ENCODE results near the gene TSSK6. TPM values are rescaled to one million over a fixed set of nuclear protein-coding genes. Genes with fewer than 3 reads are reported as not detected.
"Not testable (repeated sequence)": the region's sequence is repeated elsewhere in the genome, so short reads cannot be mapped to it uniquely, and the experiment has no call there.

The TSSK6 gene
- polyA plus RNA-seq, 1 donor = 0.56 TPM

DNA sequence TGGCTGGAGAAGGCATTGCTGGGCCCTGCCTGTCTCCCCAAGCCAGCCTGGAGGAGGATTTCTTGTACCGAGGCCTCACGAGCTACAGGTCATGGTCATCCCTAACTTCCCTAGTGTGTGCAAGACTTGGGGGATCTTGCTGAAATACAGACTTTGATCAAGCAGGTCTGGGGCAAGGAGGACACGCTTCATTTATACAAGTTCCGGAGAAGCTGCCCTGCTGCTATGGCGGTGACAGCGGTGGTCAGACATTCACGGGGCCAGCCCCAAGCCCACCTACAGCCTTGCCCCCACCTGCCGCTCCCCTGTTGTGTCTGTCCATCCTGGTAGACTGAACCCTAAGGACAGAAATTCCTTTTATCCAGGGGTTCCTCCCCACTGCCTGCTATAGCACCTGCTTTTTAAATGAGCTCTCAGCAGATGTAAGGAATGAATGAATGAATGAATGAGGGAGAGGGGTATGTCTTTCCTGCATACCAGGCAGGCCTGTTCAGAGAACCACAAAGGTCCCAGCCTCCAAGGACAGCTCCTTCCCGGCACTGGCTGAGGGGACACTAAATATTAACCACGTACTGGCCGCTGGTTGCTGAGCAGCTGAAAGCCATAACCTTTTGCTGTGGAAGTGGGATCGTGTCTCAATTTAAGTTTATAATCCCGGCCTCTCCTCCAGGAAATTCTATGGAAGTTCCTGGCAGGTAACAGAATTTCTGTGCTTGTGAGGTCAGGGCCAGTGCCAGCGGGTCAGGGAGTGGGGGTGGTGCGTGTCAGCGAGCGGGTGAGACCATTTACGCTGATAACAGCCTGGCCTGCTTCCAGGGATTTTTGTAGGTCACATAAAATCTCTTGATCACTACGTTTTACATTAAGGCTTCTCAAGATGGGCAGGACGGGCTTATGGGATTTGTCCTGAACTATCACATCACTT lies 27.1 kb downstream of the TSSK6 start:
- DNase-seq (ENCODE audit: low read depth) = no peak

DNA sequence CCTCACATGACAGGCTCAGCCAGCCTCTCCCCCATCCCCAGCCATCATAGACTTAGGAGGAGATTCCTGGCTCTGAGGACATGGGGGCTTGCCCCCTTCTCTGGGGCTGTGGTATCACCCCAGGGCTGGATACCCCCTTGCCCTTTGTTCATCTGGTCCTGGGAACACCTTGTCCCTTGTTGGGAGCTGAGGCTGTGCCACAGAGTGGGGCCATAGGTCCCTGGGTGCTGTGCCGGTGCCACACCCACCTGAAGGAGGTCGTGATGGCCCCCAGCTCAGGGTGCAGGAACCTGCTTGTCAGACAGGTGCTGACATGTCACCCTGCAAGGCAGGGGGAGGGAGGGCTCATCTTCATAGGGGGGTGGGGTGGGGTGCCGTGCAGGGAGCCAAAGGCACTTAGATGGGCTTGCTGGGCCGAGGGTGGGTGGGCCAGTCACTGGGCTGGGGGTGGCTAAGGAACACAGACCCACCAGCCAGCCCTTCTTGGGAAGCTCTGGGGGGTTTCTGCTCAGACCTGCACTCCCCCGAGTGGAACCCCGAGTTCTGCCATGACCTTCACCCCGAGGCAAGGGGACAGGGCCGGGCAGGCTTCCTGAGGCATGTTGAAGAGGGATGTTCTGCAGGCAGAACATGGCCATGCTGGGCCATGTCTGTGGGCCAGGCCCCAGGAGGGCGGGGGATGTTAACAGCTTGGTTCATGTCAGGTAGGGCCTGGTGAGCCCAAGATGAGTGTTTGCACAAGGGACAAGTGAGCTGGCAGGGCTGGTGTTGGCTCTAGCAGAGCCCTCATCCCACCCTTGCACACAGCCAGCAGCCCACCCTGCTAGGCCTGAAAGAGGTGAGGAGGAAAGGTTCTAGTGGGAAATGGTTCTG lies 28.0 kb downstream of the TSSK6 start:
- no peak for DNase-seq (ENCODE audit: low read depth)

DNA sequence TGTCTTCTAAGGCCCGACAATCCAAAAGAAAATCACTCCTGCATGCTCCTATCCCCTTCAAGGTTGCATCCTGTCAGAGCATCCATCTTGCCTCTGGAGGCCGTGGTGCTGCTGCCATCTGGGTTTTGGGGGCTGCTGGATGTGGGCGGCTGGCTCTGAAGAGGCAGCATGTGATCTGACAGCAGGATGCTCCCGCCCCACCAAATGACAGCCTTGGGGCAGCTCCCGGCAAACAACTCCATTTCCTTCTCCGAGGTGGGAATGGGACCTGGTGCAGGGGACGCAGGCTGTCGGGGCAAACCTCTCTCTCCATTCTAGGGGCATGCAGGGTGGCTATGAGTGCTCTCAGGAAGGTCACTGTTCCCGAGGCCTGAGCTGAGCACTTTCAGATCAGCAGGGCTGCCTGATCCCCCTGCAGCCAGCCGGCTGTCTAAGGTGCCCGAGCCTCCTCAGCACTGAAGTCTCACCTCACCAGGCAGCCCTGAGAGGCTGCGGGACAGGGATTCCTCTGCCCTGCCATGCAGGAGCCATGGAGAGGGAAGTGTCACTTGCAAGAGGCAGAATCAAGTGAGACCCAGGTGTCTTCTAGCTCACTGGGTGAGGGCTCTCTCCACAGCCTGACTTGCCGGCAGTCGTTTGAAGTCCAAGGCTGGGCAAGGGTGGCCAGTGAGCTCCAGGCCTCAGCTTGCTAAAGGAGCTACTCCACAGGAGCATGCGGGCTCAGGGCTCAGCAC lies 28.8 kb downstream of the TSSK6 start:
- DNase-seq (ENCODE audit: low read depth) = no peak

DNA sequence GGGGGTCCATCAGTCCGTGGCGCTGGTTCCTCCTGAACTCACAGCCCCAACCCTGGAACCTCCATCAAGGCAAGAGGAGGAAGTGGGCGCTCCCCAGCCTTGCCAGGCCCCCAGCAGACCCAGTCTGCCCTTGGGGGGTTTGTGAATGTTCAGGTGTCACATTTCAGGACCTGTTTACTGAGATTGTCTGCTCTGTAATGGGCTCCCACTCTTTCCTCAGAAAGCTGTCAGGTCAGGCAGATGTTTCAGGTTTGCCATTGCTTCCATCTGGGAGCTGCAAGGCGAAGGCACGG lies 29.4 kb downstream of the TSSK6 start:
- DNase-seq (ENCODE audit: low read depth) = no peak

DNA sequence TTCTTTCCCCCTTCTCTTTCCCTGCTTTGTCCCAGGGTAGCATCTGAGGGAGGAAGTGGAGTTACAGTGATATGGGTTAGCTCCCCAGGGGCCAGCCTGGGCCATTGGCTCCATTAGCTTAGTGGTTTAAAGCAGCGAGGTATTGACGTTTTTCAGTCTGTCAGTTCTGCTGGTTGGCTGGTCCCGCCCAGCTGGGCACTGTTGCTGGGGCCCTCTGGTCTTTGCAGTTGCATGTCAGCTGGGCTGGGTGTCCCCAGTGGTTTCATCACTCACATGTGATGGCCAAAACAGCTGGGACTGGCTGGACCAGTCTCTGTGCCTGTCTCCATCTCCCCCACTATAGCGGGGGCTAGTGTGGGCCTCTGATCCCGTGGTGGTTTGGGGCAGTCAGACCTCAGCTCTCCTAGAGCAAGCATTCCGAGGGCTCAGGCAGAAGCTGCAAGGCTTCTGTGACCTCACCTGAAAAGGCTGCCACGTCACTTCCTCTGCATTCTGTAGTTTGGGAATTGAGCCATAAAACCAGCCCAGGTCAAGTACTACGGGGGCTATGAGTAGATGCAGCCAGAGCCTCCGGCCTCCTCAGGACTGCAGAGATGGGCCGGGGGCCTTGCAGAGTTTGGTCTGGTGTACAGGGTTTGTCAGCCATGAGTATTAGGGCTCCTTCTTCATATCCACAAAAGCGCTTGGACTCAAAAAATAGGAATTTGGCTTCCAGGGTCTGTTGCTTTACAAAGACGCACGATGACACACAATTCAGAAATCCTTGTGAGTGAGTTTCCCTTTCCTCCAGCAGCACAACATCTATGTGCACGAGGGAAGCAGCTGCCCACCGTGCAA lies 30.0 kb downstream of the TSSK6 start:
- no peak for DNase-seq (ENCODE audit: low read depth)

DNA sequence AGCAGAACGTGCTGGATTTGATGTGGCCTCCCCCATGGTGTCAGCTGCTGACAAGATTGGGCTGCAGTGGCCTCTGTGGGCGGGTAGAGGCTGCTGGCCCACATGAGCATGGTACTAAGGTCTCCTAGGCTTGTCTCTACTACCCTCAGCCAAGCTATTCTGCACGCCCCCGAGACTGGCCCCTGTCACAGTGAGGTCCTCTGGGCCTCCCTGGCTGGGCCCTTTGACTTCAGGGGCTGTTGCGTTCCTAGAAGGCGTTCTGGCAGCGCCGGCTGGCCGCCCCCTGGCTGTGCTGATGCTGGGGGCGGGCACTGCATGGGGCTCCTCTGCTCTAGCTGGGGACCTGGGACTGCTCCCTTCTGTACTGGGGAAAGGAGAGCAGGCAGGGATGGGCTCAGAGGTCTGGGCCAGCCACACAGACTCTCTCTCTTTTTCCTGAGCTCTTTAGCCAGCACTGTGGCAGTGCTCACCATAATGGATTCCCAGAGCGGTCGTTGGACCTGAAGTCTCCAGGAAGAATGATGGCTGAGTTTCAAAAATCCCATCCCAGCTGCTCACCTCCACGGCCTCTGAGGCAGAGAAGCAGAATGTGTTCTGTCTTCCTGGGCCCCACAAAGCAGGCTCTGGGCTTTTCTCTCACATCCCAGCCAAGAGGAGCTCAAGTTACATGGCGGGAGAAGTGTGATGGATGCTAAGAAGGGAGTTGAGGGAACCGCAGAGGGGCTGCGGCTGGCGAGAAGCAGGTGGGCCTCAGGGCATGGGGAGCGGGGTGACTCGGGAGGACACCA lies 32.3 kb downstream of the TSSK6 start:
- no peak for DNase-seq (ENCODE audit: low read depth)

DNA sequence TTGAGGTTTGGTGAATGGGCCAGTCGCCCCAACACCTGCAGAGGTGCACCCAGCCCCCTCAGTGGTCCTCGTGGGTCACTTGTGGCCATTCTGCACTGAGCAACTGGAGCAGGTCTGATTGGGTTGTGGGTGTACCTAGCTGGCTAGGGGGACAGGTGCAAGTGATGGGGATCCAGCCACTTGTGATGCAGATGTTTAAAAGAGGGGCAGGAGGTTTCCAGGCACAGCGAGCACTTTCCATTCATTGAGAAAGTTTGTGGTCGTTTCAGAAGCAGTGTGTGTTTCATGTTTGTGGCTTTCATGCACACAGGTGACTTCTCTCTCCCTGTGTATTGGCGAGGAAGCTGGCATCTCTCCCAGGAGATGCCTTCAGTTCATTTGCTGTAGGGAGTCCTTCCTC lies 34.7 kb downstream of the TSSK6 start:
- DNase-seq (ENCODE audit: low read depth) = no peak

DNA sequence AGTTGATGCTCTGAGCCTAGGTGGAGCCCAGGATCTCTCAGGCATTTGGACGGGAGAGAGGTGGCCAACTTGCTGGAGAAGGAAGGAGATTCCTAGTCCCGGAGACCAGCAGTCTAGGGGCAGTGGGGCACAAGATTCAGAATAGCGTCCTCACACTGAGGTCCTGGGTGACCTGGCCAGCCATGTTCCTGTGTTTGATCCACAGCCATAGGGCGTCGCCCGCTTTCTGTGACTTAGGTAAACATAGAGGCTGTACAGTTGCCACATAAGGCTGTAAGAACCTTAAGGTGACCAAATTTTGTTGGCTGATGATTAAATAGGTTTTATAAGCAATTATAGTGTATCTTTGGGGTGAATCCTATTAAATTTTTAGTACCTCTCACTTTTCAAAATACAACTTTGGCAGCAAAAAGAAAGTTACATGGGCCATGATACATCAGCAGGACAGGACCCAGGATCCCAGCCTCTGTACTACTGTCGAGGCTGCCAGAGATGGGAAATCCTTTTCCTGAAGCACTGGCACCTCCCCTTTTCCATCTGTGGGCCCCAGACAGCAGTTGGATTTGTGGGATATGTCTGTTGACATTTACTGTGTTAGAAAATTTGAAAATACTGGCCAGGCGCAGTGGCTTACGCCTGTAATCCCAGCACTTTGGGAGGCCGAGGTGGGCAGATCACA lies 37.5 kb downstream of the TSSK6 start:
- DNase-seq (ENCODE audit: low read depth) = no peak

DNA sequence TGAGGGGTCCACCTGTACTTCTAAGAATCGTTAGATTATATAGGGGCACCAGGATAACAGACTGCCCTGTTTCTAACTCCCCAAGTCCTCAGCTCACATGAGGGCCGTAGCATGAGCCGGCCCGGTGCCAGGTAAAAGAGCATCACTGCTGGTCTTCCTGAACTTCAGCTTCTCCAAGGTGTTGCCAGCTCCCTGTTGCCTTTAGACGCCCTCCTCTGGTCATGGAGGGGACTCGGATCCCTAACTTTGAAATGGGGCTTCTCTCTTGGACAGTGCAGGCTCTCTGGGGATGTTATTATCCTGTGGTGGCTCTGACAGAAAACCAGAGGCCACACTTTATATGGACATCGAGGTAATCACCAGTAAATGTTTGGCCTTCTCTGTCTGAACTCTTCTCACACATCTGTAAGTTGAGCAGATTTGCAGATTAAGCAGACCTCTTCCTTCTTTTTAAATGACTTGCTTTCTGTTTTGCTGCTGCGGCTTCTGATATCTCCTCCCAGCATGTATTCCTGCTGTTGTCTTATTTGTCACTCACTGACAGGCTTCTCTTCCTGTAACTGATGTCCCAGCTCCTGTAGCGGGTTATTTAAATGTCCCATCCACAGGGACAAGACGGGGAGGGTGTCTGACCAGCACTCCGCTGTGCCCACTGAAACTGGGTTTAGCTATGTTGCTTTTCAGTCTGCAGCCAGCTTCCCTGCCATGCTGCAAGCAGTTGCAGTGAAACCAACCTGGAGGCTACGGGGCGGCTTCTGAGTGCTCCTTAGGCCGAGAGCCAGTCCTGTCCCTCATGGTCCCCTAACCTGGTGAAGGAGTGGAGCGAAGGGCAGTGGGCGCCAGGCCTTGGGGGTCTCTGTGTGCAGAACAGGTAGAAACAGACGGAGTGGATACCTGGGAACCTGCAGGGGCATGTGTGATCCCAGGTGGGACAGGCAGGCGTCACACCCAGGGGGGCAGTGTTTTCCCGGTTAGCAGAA lies 39.2 kb downstream of the TSSK6 start:
- no peak for DNase-seq (ENCODE audit: low read depth)

DNA sequence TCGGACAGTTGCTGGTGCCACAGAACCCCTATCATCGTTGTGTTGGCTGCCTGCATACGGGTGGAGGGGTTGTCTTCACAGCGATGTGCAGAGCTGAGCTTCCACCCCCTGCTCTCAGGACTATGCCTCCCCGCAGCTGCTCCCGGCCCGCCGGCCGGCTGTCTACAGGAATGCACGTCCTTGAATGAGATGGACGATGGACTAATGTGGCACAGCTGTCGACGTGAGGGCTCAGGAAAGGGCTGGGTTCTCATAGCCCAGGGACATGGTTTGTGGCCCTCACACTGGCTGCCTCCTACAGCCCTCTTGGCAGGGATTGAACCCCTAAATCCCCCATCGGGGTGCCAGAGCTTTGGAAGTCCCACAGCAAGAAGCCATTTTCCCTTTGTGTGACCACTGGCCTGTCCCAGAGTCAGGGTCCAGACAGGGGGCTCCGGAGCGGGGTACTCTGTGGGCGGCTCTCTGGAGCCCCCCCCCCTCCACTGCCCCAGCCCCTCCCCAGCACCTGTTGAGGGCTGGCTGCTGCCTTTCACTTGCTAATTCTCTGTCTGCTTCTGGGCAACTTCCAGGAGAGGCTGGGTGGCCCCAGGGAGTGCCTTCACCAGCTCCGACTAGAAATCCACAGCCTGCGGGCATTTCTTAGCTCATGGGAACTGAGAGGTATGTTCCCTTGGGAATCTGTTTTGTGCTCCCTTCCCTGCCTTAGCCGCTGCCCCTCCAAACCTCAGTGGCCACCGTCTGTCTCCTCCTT lies 40.2 kb downstream of the TSSK6 start:
- DNase-seq (ENCODE audit: low read depth) = no peak

DNA sequence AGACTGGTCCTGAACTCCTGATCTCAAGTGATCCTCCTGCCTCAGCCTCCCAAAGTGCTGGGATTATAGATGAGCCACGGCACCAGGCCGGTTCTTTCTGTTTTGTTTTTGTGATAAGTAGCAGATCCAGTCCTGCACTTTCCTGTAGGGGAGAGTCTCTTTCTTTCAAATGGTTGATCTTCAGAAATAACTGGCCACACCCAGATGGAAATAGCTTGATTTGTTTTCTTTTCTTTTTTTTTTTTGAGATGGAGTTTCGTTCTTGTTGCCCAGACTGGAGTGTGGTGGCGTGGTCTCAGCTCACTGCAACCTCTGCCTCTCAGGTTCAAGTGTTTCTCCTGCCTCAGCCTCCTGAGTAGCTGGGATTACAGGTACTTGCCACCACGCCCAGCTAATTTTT lies 43.2 kb downstream of the TSSK6 start:
- not testable (repeated sequence) for DNase-seq (ENCODE audit: low read depth)

DNA sequence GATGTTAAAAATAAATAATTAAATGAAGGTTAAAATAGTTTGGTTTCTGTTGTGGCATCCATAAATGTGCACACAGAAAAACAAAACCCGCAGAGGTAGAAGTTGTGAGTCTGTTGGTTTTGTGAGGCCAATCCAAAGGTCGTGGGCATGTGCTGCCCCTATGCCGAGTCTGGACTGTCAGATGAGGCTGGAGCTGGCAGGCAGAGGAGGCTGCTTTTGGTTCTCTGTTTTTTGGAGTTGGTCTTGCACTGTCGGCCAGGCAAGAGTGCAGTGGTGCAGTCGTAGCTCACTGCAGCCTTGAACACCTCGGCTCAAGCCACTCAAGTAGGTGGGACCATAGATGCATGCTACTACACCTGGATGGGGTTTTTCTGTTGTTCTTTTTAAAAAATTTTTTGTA lies 43.7 kb downstream of the TSSK6 start:
- no peak for DNase-seq (ENCODE audit: low read depth)

DNA sequence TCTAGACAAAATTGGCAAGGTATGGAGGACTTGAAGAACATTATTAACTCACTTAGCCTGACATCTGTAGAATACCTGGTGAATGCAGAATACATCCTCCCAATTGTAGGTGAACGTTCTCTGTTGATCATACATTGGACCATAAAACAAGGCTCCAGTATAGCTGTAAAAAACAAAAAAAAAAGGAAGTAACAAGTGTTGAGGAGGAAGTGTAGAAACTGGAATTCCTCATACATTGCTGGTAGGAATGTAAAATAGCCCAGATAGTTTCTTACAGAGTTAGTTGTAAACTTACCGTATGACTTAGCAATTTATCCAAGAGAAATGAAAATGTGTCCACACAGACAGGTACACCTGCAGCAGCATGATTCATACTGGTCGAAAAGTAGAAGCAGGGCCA lies 44.8 kb downstream of the TSSK6 start:
- no peak for DNase-seq (ENCODE audit: low read depth)

DNA sequence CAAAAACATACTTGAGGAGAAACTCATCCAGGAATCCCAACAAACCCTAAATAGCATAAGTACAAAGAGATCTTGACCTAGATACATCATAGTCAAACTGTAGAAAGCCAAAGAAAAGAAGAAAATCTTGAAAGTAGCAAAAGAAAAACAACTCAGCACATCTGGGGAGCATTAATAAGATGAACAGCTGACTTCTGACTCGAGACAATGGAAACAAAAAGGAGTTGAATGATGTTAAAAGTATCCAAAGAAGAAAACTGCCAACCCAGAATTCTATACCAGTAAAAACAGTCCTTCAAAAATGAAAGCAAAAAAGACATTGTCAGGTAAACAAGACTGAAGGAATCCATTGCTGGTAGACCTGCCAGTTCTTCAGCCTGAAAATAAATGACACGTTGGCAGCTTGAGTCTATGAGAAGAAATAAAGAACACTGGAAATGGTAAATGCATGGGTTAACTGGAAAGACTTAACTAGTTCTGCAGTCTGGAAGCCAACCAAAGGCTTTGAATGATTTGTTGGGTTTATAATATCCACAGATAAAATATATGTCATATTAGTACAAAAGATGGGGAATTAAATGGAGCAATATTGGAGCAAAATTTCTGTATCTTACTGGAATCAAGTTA lies 46.8 kb downstream of the TSSK6 start:
- DNase-seq (ENCODE audit: low read depth) = no peak

DNA sequence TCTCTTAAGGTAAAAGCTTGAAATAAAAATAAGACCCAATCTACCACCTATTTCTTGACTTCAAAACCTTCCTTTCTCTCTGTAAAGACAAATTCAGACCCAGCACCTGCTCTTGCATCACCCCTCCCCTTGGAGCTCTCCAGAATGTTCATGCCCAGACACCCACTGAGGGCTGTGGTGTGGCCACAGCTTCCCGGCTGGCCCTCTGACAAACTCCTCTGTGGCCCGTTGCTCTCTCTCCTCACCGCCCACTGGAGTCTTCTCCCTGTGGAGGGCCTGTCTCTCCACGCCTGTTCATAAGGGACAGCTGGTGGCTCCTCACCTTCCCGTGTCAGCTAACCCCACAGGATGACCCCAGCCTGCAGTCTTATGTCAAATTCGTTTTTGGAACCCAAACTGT lies 49.1 kb downstream of the TSSK6 start:
- no peak for DNase-seq (ENCODE audit: low read depth)

DNA sequence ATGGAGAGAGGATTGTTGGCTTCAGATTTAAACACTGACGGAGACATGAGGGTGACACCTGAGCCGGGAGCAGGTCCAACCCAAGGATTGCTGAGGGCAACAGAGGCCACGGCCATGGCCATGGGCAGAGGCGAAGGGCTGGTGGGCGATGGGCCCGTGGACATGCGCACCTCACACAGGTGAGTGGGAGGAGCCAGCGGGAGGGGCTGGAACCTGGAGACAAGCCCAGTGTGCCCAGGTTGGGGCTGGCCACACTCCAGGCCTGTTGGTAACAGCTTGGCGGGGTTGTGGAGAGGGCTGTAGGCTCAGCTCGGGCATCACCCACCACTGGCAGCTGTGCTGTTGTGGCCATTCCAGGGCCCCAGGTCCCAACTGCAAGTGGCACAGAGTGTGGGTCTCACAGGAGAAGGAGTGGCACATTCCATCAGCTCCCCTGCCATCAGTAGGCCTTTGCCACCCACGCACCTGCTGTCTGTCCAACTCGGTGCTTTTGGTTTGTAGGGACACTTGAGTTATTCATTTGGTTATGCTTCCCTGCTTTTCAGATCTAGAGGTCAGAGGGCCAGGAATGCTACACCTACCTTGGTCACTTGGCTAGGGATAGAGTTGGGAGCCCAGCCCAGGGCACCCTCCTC lies 49.8 kb downstream of the TSSK6 start:
- no peak for DNase-seq (ENCODE audit: low read depth)
